Right cardiac atrium (tissue), 5 donors: Measurements from ENCODE around the gene REEP6. TPM values are rescaled to one million over a fixed set of nuclear protein-coding genes. Genes with fewer than 3 reads are reported as not detected.

ENCODE experiments used
- ATAC-seq, 2 donors: fragments of 200-7000 bp; cut with Tn5 transposase; one replicate each; pipeline versions ENCODE4 v1.8.0 to v1.9.1; 2020; ENCODE audit warnings: moderate library complexity in 2 of 2, mild to moderate bottlenecking in 1 of 2
- DNase-seq, 3 donors: peaks; one replicate each; pipeline ENCODE4 v3.0.0-alpha.2; 2020
- H3K27ac ChIP-seq: one replicate; pipeline ENCODE4 v1.5.1; 2013; ENCODE audit warnings: mild to moderate bottlenecking, low read length, control low read depth, moderate library complexity
- H3K27me3 ChIP-seq: one replicate; pipeline ENCODE4 v1.6.1; 2013; ENCODE audit not compliant: control insufficient read depth, insufficient read depth
- H3K4me1 ChIP-seq: one replicate; pipeline ENCODE4 v1.6.1; 2013; ENCODE audit warnings: low read length; ENCODE audit not compliant: control insufficient read depth, insufficient read depth
- H3K4me3 ChIP-seq: one replicate; pipeline ENCODE4 v1.5.1; 2013; ENCODE audit warnings: low read length, control low read depth
- H3K9me3 ChIP-seq: one replicate; pipeline ENCODE4 v1.6.1; 2013; ENCODE audit warnings: low read length; ENCODE audit not compliant: control insufficient read depth
- WGBS: extraction: QIAGEN DNeasy Blood & Tissue Kit; methylation state at CpG from one replicate; pipeline ENCODE4 v1.1.7; 2013; 5-methylcytosine and 5-hydroxymethylcytosine counted together
- intact Hi-C, 4 donors: fragments of 100-400 bp; cut with DNase I; formaldehyde crosslinking; loops; one replicate each; pipeline versions ENCODE4 v1.11.0 to v1.14.0; 2022 to 2023
- polyA plus RNA-seq: library from polyadenylated mRNA; stranded (reverse); fragments of 200-250 nt; gene quantifications from one replicate; pipeline ENCODE4 v1.2.3, GENCODE V29; 2013
- total RNA-seq, 4 donors: library from RNA; stranded (reverse); fragmentation: NEBNext Ultra II Directional; extraction: Animal tissue kit (Norgen Biotek cat#: 25700); gene quantifications; one replicate each; pipeline ENCODE4 v1.2.1, GENCODE V29; 2021
- donor health status: healthy with polysubstance abuse.
- donor health status: DM: no; HTN: yes; CAD: no.
- donor health status: DM: no; HTN: no; CAD: no.
- donor health status: DM: no; HTN: yes; CAD: no; lungs with severe emphysema.
- donor health status: DM: yes; HTN: yes; CAD: no.

REEP6 gene
- total and polyA plus RNA-seq, 5 donors = 1.1 to 7.5 (median 1.5) TPM

GRCh38 chr19:1486720-1487575 lies 4.0 kb upstream of the REEP6 start:
- Histone ChIP-seq H3K27me3 (no peaks in the 10 kb centered on the region), H3K27ac (no peak overlapping the region), H3K4me1 (no peaks in the 10 kb centered on the region), H3K4me3 (no peak overlapping the region), H3K9me3 (no peaks in the 10 kb centered on the region)
- intact Hi-C loops = no loop called here
- WGBS = 94% methylated on average over 56 of the region's 56 CpGs
- DNase-seq = peak in 1 of 3 donors; percentile 58
- ATAC-seq = no peak

- peak; percentile 14 to 67 (median 53) for DNase-seq
- intact Hi-C loops = no loop called here
- no peaks in the 10 kb centered on the region for H3K9me3 ChIP-seq
- no peak for ATAC-seq
- WGBS = 90% methylated on average over 40 of the region's 40 CpGs
- no peaks in the 10 kb centered on the region for H3K4me1 ChIP-seq
- H3K4me3 ChIP-seq = no peak overlapping the region
- no peak overlapping the region for H3K27ac ChIP-seq
- no peaks in the 10 kb centered on the region for H3K27me3 ChIP-seq
Observed at GRCh38 chr19:1487576-1488281, 3.3 kb upstream of the REEP6 start.

GRCh38 chr19:1488282-1488601 lies 2.7 kb upstream of the REEP6 start:
- Histone ChIP-seq H3K27ac (no peak overlapping the region), H3K27me3 (no peaks in the 10 kb centered on the region), H3K4me1 (no peaks in the 10 kb centered on the region), H3K9me3 (no peaks in the 10 kb centered on the region), H3K4me3 (no peak overlapping the region)
- intact Hi-C loops = no loop called here
- peak in 1 of 3 donors; percentile 13 for DNase-seq
- WGBS = 90% methylated on average over 11 of the region's 11 CpGs
- no peak for ATAC-seq

- 30% methylated on average over 37 of the region's 37 CpGs for WGBS
- Histone ChIP-seq H3K27me3 (no peaks in the 10 kb centered on the region), H3K27ac (peak overlapping the region; percentile 50), H3K4me1 (no peaks in the 10 kb centered on the region), H3K9me3 (no peaks in the 10 kb centered on the region), H3K4me3 (peak overlapping the region; percentile 42)
- ATAC-seq = no peak
- intact Hi-C loops = no loop called here
- DNase-seq = peak in 2 of 3 donors; percentile 11 to 66
Observed at GRCh38 chr19:1489463-1490310, 1.3 kb upstream of the REEP6 start.

- ATAC-seq = peak; percentile 95 to 96
- intact Hi-C loops = no loop called here
- H3K27me3 ChIP-seq = no peaks in the 10 kb centered on the region
- WGBS = under 1% methylated on average over 74 of the region's 74 CpGs
- H3K4me3 ChIP-seq = peak within 1 kb of the TSS; percentile 42
- DNase-seq = peak; percentile 98 to 99 (median 99)
- H3K9me3 ChIP-seq = no peaks in the 10 kb centered on the region
- no peaks in the 10 kb centered on the region for H3K4me1 ChIP-seq
- H3K27ac ChIP-seq = peak within 1 kb of the TSS; percentile 50
Observed at GRCh38 chr19:1490311-1491113, 469 bp upstream of the REEP6 start, which contains the start of gene PCSK4. TSS of gene PCSK4 (minus strand) at chr19:1490350. CDS start at chr19:1490346, 4 bp downstream.

- Histone ChIP-seq H3K4me1 (no peaks in the 10 kb centered on the region), H3K4me3 (no peak overlapping the region), H3K27me3 (no peaks in the 10 kb centered on the region), H3K9me3 (no peaks in the 10 kb centered on the region), H3K27ac (no peak overlapping the region)
- no peak for ATAC-seq
- intact Hi-C loops = no loop called here
- peak; percentile 17 to 64 (median 51) for DNase-seq
- 63% methylated on average over 12 of the region's 12 CpGs for WGBS
Observed at GRCh38 chr19:1491849-1492170, 829 bp downstream of the REEP6 start.

- no peaks in the 10 kb centered on the region for H3K4me1 ChIP-seq
- DNase-seq (peak in 1 of 3 donors; percentile 47), ATAC-seq (no peak)
- intact Hi-C loops = no loop called here
- H3K27me3 ChIP-seq = no peaks in the 10 kb centered on the region
- H3K9me3 ChIP-seq = no peaks in the 10 kb centered on the region
- H3K4me3 ChIP-seq = no peak overlapping the region
- H3K27ac ChIP-seq = no peak overlapping the region
- 69% methylated on average over 10 of the region's 10 CpGs for WGBS
Observed at GRCh38 chr19:1492474-1493006, 1.6 kb downstream of the REEP6 start.

GRCh38 chr19:1494115-1494815 lies 3.3 kb downstream of the REEP6 start:
- no peak for ATAC-seq
- no peak for DNase-seq
- H3K4me3 ChIP-seq = no peak overlapping the region
- no peaks in the 10 kb centered on the region for H3K4me1 ChIP-seq
- no peaks in the 10 kb centered on the region for H3K27me3 ChIP-seq
- no peaks in the 10 kb centered on the region for H3K9me3 ChIP-seq
- no peak overlapping the region for H3K27ac ChIP-seq
- intact Hi-C loops = no loop called here
- WGBS = 54% methylated on average over 15 of the region's 15 CpGs

GRCh38 chr19:1495051-1495798 lies 4.2 kb downstream of the REEP6 start:
- 87% methylated on average over 37 of the region's 37 CpGs for WGBS
- DNase-seq (no peak), ATAC-seq (no peak)
- Histone ChIP-seq H3K27ac (no peak overlapping the region), H3K4me3 (no peak overlapping the region), H3K9me3 (no peaks in the 10 kb centered on the region), H3K27me3 (no peaks in the 10 kb centered on the region), H3K4me1 (no peaks in the 10 kb centered on the region)
- intact Hi-C loops = no loop called here
